Right atrium auricular region (tissue), 2 donors: ENCODE measurements around the gene FOLH1. TPM values are rescaled to one million over a fixed set of nuclear protein-coding genes. Genes with fewer than 3 reads are reported as not detected.
"Not testable (repeated sequence)": the region's sequence is repeated elsewhere in the genome, so short reads cannot be mapped to it uniquely, and the experiment has no call there.

Experiments
- DNase-seq: peaks from one replicate; pipeline ENCODE4 v3.0.0-alpha.2; 2019; ENCODE audit warnings: low spot score
- H3K27ac ChIP-seq, 2 donors: fragments of 200-600 bp; sonication (generic); 1 replicate in 1 of 2; 2 replicates in 1 of 2; pipeline ENCODE4 v1.5.1; 2016 to 2019
- H3K27me3 ChIP-seq, 2 donors: fragments of 200-600 bp; sonication (generic); one replicate each; pipeline versions ENCODE4 v1.5.1 to v1.6.0; 2017 to 2019
- H3K36me3 ChIP-seq: fragments of 200-600 bp; sonication (generic); one replicate; pipeline ENCODE4 v1.5.1; 2016
- H3K4me1 ChIP-seq, 2 donors: fragments of 200-600 bp; sonication (generic); one replicate each; pipeline versions ENCODE4 v1.5.1 to v1.6.0; 2017 to 2019
- H3K4me3 ChIP-seq, 2 donors: fragments of 200-600 bp; sonication (generic); 1 replicate in 1 of 2; 2 replicates in 1 of 2; pipeline ENCODE4 v1.5.1; 2017 to 2019; ENCODE audit warnings: mild to moderate bottlenecking in 1 of 2, moderate library complexity in 1 of 2
- H3K9me3 ChIP-seq, 2 donors: fragments of 200-600 bp; sonication (generic); one replicate each; pipeline ENCODE4 v1.5.1; 2019
- CTCF ChIP-seq, 2 donors: fragments of 200-600 bp; sonication (generic); IDR thresholded peaks; one replicate each; pipeline ENCODE4 v1.5.1; 2019; ENCODE audit warnings: antibody characterized with exemption in 2 of 2
- total RNA-seq, 2 donors: library from RNA; depleted of rRNA; stranded (reverse); fragments of >200 nt; gene quantifications; one replicate each; pipeline ENCODE4 v1.1.0, GENCODE V29; 2016

FOLH1 gene
- total RNA-seq, 2 donors from 2014 or later: not detected

DNA sequence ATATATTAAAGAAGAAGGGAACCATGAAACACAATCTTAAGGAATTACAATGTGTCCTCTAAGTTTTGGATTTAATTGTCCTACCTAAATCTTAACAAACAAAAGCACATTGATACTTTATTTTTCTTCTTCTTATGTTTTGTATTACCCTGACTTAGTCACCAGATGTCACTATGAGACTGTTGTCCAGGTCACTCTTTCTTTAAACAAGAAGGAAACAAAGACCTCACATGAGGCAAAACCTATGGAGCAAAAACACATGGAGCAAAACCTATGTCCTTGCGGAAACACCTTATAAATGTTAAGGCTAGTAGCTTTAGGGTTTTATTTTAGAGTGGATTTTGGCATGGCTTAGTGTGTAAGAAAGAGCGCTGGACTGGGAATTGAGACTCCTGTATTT is 20.7 kb upstream of the FOLH1 start:
- TF ChIP-seq CTCF (IDR thresholded peaks at IDR 0.05): peak; percentile 17 to 57
- H3K27me3 ChIP-seq, DNase-seq, H3K4me3 ChIP-seq, H3K27ac ChIP-seq, H3K4me1 ChIP-seq, H3K36me3 ChIP-seq, H3K9me3 ChIP-seq: not testable (repeated sequence)

GRCh38 chr11:49225255-49225785 is 16.9 kb upstream of the FOLH1 start:
- DNase-seq, H3K27me3 ChIP-seq, H3K27ac ChIP-seq, H3K4me3 ChIP-seq, H3K9me3 ChIP-seq, H3K36me3 ChIP-seq, H3K4me1 ChIP-seq: not testable (repeated sequence)

DNA sequence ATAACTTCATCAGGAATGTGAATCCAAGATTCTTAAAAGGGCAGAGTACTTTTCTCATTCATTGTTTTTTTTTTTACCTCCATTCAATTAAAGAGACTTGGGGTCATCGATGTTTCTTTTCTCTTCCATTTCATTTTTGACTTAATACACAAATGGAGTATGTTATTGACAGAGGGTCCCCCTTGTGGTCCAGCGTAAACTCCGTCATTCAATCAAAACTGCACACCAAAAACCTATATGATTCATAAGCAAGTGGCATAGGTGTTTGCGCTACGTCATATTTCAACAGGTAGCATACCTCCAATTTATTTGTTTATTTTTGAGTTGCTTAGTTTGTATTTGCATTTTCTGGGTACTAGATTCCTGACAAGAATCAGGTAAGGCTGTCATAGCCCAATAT is 12.7 kb upstream of the FOLH1 start:
- no peak for TF ChIP-seq CTCF (IDR thresholded peaks at IDR 0.05)
- no peak for DNase-seq
- Histone ChIP-seq H3K4me1 (no peaks in the 10 kb centered on the region), H3K27ac (no peak overlapping the region), H3K27me3 (no peaks in the 10 kb centered on the region), H3K4me3 (no peak overlapping the region), H3K9me3 (no peaks in the 10 kb centered on the region), H3K36me3 (no peaks in the 10 kb centered on the region)

- TF ChIP-seq CTCF (IDR thresholded peaks at IDR 0.05): no peak
- peaks cover 0 to 7% of the 10 kb centered on the region in 2 donors for H3K4me1 ChIP-seq
- no peaks in the 10 kb centered on the region for H3K36me3 ChIP-seq
- H3K4me3 ChIP-seq: no peak overlapping the region
- H3K9me3 ChIP-seq: no peaks in the 10 kb centered on the region
- DNase-seq: no peak
- no peaks in the 10 kb centered on the region for H3K27me3 ChIP-seq
- H3K27ac ChIP-seq: no peak overlapping the region
These were observed 4.7 kb upstream of the FOLH1 start for GRCh38 chr11:49213026-49213560.

- not testable (repeated sequence) for H3K9me3 ChIP-seq
These were observed 1.4 kb downstream of the FOLH1 start for GRCh38 chr11:49206999-49207398.

DNA sequence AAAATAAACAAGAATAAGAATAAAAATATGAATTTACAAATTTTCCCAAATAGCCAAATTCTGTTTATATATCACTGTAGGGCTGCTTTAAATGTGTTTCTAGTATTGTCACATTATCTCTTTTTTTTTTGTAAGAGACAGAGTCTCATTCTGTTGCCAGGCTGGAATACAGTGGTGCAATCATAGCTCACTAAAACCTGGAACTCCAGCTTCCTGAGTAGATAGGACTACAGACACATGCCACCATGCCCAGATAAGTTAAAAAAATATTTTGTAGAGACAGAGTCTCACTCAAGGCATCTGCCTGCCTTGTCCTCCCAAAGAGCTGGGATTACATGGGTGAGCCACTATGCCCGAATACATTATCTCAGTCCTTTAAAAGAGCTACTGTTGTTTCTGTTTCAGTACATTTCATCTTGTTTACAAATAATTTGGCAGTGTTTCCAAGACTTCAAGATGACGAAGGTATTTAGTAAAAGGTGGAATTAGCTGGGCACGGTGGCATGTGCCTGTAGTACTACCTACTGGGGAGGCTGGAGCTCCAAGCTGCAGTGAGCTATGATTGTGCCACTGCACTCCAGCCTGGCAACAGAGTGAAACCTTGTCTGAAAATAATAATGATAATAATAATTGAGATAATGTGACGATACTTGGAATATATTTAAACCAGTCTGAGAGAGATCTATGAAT is 6.0 kb downstream of the FOLH1 start:
- DNase-seq: no peak
- no peak overlapping the region for H3K27ac ChIP-seq

More at GRCh38 chr11:49206999-49207398, 1.4 kb downstream of the FOLH1 start:
- DNase-seq, H3K27ac ChIP-seq, H3K36me3 ChIP-seq, H3K4me1 ChIP-seq, H3K27me3 ChIP-seq, H3K4me3 ChIP-seq: not testable (repeated sequence)

DNA sequence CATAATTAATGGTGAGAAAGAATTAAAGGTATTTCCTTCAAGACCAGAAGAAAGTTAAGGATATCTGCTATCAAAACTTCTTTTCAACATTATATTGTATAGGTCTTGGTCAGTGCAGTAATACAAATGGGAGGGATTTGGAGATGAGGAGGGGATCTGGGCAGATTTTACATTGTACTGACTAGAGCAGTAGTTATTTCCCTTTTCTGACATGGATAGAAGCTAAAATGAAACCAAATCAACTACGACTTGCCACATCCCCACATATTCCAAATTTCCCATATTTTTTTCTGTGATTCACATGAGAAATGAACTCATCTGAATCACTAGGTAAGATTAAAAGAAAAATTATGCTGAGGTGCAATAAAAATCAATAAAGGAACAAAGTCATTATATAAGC is 11.6 kb downstream of the FOLH1 start:
- not testable (repeated sequence) for H3K4me3 ChIP-seq, H3K27ac ChIP-seq, DNase-seq, H3K4me1 ChIP-seq, H3K9me3 ChIP-seq, H3K36me3 ChIP-seq, H3K27me3 ChIP-seq

More for the DNA sequence above, 6.0 kb downstream of the FOLH1 start:
- Histone ChIP-seq H3K4me1 (no peaks in the 10 kb centered on the region), H3K4me3 (no peak overlapping the region), H3K36me3 (no peaks in the 10 kb centered on the region), H3K27me3 (no peaks in the 10 kb centered on the region), H3K9me3 (no peaks in the 10 kb centered on the region)
- no peak for TF ChIP-seq CTCF (IDR thresholded peaks at IDR 0.05)

DNA sequence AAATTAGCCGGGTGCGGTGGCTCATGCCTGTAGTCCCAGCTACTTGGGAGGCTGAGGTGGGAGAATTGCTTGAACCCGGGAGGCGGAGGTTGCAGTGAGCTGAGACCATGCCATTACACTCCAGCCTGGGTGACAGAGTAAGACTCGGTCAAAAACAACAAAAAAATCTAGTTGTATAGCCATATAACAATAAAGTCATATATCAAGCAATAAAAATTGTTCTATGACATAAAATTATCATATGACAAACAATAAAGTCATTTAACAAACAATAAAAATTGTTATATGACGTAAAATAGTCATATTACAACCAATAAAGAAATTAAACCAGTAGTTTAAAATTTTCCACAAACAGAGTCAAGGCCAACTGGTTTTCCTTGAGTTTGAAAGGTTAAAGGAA is 12.4 kb downstream of the FOLH1 start:
- not testable (repeated sequence) for H3K27me3 ChIP-seq, H3K27ac ChIP-seq, H3K4me3 ChIP-seq, H3K4me1 ChIP-seq, H3K9me3 ChIP-seq, H3K36me3 ChIP-seq, DNase-seq

DNA sequence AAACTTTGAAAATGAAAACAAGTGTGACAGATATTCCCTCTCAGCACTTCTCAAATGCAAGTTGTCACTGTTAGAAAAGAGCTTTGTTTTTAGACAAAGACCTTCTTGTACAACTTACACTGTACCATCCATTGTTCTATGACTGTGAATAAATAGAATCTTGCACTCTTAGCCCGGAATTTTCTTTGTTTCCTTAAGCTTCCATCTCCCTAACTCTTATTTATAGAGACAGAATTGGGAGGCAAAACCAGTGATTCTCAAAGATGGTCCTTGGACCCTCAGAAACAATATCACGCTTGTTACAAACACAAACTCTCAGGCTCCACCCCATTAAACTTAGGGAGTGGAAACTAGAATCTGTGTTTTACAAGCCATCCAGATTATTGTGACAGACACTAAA is 18.1 kb downstream of the FOLH1 start:
- H3K36me3 ChIP-seq, H3K4me3 ChIP-seq, H3K4me1 ChIP-seq, H3K9me3 ChIP-seq, H3K27ac ChIP-seq, H3K27me3 ChIP-seq, DNase-seq: not testable (repeated sequence)

GRCh38 chr11:49186225-49186624 is 22.2 kb downstream of the FOLH1 start:
- not testable (repeated sequence) for DNase-seq, H3K4me3 ChIP-seq, H3K27ac ChIP-seq, H3K36me3 ChIP-seq, H3K9me3 ChIP-seq, H3K27me3 ChIP-seq, H3K4me1 ChIP-seq

GRCh38 chr11:49185597-49185996 is 22.8 kb downstream of the FOLH1 start:
- not testable (repeated sequence) for H3K27me3 ChIP-seq, H3K36me3 ChIP-seq, DNase-seq, H3K9me3 ChIP-seq, H3K4me1 ChIP-seq, H3K4me3 ChIP-seq, H3K27ac ChIP-seq
